ENCODE data around the gene FOXD4L6.
"Not testable (repeated sequence)": the region's sequence is repeated elsewhere in the genome, so short reads cannot be mapped to it uniquely, and the experiment has no call there.

Gene FOXD4L6

DNA sequence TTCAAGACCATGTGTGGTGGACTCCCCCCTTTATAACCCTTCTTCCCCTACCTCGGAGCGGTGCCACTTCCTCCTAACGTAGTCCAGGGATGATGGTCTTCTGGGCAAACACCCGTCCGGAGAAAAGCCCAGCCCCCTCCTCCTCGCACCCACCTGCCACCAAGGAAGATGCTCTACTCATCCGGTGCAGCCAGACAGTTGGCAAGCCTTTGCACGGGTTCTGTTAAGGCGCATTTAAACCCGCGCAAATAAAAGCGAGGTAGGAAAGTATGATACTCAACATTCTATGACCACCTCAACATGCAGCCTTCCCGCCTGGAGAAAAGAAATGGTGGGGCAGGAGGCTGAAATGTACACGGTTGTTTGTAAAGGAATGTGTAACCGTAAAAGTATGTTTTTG lies at the start of gene FOXD4L6:
Gene FOXD4L6, minus strand, starts transcription at position 101 of the 400 bp plus-strand sequence. CDS start 298 bp downstream, outside the sequence.
- H3K36me3 ChIP-seq (ENCODE audit: control insufficient read depth in 2 of 2, insufficient read depth in 1 of 2, low read length in 2 of 2); H3K9me3 ChIP-seq (ENCODE audit: control insufficient read depth, insufficient read depth, low read depth, low read length); POLR2A ChIA-PET; CTCF ChIA-PET; H3K4me1 ChIP-seq (ENCODE audit: control insufficient read depth, insufficient read depth, low read length); H3K27ac ChIP-seq (ENCODE audit: extremely low read depth, low read depth, low read length); H3K4me3 ChIP-seq (ENCODE audit: low read depth, low read length): not testable (repeated sequence)

DNA sequence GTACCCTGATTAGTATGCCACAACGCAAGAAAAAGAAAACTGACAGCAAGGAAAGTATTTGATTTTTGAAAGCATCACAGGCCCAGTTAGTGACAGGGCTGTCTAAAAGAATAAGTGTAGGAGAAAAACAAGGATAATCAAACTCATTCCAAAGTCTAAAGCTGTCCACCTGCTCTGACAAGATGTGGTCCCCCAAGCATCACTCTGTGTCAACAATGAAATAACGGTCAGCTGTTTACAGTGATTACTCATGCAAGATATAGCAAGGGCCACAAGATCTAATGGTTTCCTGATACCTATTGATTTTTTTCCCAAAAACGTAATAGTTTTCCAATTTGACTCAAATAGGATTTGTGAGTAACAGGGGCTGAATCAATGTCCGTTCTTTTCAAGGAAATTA lies 46.5 kb upstream of the FOXD4L6 start:
- CTCF ChIA-PET; H3K27ac ChIP-seq (ENCODE audit: extremely low read depth, low read depth, low read length); H3K4me1 ChIP-seq (ENCODE audit: control insufficient read depth, insufficient read depth, low read length); POLR2A ChIA-PET; H3K9me3 ChIP-seq (ENCODE audit: control insufficient read depth, insufficient read depth, low read depth, low read length); H3K36me3 ChIP-seq (ENCODE audit: control insufficient read depth in 2 of 2, insufficient read depth in 1 of 2, low read length in 2 of 2); H3K4me3 ChIP-seq (ENCODE audit: low read depth, low read length): not testable (repeated sequence)

DNA sequence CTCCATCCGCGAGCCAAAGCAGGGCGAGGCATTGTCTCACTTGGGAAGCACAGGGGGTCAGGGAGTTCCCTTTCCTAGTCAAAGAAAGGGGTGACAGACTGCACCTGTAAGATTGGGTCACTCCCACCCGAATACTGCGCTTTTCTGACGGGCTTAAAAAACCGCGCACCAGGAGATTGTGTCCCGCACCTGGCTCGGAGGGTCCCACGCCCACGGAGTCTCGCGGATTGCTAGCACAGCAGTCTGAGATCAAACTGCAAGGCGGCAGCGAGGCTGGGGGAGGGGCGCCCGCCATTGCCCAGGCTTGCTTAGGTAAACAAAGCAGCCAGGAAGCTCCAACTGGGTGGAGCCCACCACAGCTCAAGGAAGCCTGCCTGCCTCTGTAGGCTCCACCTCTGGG lies 21.6 kb upstream of the FOXD4L6 start:
- CTCF ChIA-PET, POLR2A ChIA-PET: not testable (repeated sequence)

DNA sequence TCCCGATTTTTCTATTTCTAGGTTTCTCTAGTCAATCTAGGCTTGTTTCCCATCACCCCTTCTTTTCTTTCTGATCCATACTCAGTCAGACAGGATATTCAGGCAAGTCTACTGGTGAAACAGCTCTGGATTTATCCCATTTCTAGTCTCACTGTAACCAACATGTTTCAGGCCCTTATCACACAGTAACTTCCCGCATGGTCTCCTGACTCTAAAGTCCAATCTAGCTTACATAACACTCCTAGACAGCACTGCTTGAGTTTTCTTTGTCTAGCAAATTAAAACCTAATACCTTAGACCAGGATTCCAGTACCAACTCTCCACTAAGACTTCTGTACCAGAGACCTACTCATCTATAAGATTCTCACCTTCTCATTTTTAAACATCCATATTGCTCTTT lies 13.4 kb upstream of the FOXD4L6 start:
- H3K36me3 ChIP-seq (ENCODE audit: control insufficient read depth in 2 of 2, insufficient read depth in 1 of 2, low read length in 2 of 2); H3K9me3 ChIP-seq (ENCODE audit: control insufficient read depth, insufficient read depth, low read depth, low read length); CTCF ChIA-PET; H3K27ac ChIP-seq (ENCODE audit: extremely low read depth, low read depth, low read length); POLR2A ChIA-PET; H3K4me3 ChIP-seq (ENCODE audit: low read depth, low read length); H3K4me1 ChIP-seq (ENCODE audit: control insufficient read depth, insufficient read depth, low read length): not testable (repeated sequence)

More for the DNA sequence above, 21.6 kb upstream of the FOXD4L6 start:
- H3K9me3 ChIP-seq (ENCODE audit: control insufficient read depth, insufficient read depth, low read depth, low read length); H3K36me3 ChIP-seq (ENCODE audit: control insufficient read depth in 2 of 2, insufficient read depth in 1 of 2, low read length in 2 of 2); H3K4me1 ChIP-seq (ENCODE audit: control insufficient read depth, insufficient read depth, low read length); H3K27ac ChIP-seq (ENCODE audit: extremely low read depth, low read depth, low read length); H3K4me3 ChIP-seq (ENCODE audit: low read depth, low read length): not testable (repeated sequence)

DNA sequence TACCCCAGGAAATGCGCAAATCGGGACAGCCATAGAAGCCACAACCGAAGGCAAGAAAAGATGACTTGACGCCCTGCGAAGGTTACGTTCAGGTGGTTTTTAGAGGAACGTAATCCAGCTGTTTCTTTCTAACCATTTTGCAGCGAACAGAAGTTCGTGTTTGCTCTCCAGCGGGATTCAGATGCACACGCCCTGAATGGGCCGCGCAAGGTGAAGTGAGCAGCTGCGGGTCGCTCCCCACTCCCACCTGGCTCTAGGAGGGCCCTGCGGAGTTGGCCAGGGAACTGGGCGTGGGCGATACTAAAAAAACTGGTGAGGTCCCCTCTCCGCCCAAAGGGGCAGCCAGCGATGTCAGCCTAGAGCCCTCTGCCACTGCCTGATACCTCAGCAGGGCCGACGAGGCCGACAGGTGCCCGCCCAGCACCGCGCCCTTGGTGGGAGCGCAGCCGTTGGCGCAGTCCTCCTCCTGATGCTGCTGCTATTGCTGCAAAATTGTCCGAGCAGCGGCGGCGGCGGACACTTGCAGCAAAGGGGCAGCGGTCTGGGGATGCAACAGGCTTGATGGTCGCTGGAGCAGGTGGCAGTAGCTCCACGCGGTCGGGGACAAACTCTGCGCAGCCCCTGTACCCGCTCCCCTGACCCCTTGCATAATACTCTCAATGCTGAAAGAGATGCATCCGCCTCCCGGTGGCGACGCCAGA lies 1.6 kb downstream of the FOXD4L6 start:
- H3K9me3 ChIP-seq (ENCODE audit: control insufficient read depth, insufficient read depth, low read depth, low read length); H3K4me3 ChIP-seq (ENCODE audit: low read depth, low read length); H3K27ac ChIP-seq (ENCODE audit: extremely low read depth, low read depth, low read length); H3K36me3 ChIP-seq (ENCODE audit: control insufficient read depth in 2 of 2, insufficient read depth in 1 of 2, low read length in 2 of 2); POLR2A ChIA-PET; CTCF ChIA-PET; H3K4me1 ChIP-seq (ENCODE audit: control insufficient read depth, insufficient read depth, low read length): not testable (repeated sequence)

DNA sequence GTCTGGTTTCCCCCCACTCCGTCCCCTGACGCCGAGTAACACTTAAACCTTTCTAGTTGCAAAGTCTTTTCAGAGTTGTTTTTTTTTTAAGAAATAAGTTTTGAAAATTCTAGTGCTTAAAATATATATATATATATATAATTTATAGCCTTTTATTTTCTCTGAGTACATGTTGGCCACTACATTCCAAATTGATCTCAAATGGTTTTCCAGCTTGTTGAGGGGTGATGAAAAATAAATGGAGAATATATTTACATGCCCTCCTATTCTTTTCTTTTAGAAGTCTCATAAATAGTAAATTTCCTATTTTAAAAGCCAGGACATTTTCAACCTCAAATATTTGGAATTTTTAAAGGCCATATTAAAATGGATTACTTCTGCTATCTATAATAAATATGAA lies 2.5 kb downstream of the FOXD4L6 start:
- H3K4me3 ChIP-seq (ENCODE audit: low read depth, low read length); H3K36me3 ChIP-seq (ENCODE audit: control insufficient read depth in 2 of 2, insufficient read depth in 1 of 2, low read length in 2 of 2); H3K4me1 ChIP-seq (ENCODE audit: control insufficient read depth, insufficient read depth, low read length); H3K9me3 ChIP-seq (ENCODE audit: control insufficient read depth, insufficient read depth, low read depth, low read length); H3K27ac ChIP-seq (ENCODE audit: extremely low read depth, low read depth, low read length); POLR2A ChIA-PET; CTCF ChIA-PET: not testable (repeated sequence)

DNA sequence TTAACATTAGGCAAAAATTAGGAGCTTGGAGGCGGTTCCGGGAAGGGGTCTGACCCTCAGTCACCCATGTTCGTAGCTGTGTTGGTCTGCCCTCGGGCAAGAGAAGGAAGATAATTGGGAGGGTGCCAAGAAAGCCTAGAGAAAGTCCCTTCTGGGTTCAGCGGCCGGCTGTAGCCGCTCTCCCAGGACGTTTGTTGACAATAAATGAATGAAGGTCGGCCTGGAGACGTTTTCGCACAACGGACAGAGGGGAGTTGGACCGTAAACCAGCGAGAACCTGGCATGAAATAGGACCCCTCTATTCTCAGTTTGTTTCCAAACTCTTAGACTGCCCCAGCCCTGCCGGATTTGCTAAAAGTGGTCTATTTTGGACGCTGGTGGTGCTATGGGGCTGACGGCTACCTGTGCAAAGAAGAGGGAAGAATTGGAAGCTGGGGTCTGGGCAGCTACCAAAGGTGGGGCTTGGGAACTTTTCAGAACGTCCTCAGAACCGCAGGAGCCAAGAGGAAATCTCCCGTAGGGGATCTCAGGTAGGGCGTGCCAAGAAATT lies 3.3 kb downstream of the FOXD4L6 start:
- H3K4me3 ChIP-seq (ENCODE audit: low read depth, low read length); H3K36me3 ChIP-seq (ENCODE audit: control insufficient read depth in 2 of 2, insufficient read depth in 1 of 2, low read length in 2 of 2); H3K27ac ChIP-seq (ENCODE audit: extremely low read depth, low read depth, low read length); H3K4me1 ChIP-seq (ENCODE audit: control insufficient read depth, insufficient read depth, low read length); POLR2A ChIA-PET; CTCF ChIA-PET; H3K9me3 ChIP-seq (ENCODE audit: control insufficient read depth, insufficient read depth, low read depth, low read length): not testable (repeated sequence)

DNA sequence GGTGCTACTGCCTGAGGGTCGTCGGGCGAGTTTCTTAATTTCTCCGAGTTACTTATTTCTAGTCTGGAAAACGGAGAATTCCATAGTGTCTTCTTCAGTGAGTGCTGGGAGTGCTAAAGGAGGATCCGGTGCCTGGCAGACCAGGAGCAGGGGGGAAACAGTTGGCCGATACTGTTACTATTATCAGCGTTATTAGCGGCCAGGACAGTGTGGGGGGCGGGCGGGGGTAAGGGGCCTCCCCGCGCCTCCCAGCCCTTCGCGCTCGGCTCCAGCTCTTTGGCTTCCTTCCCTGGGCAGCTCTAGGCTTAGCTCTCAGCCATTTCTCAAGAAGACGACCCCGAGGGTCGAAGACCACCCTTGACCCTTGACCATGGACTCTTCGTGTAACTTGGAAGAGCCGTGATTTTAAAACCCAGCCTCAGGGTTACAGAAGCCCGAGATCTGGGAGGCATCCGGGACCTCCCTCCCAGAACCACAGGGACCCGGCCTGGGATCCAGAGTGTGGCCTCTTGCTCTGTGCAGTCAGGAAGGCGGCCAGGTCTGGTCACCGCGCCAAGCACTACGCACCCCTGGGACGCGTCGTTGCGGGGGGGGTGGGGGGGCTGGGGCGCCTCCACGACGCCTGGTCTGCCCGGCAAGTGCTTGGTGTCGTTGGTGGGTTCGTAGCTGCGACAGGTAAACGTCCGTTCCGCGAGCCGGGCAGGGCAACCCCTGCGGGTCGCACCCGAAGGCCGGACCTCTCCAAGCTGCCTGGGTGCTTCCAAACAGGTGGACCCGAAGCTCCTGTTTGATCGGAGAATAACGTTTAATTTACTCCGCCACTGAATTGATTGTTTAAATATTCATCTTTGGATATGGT lies 4.0 kb downstream of the FOXD4L6 start:
- POLR2A ChIA-PET; H3K9me3 ChIP-seq (ENCODE audit: control insufficient read depth, insufficient read depth, low read depth, low read length); H3K27ac ChIP-seq (ENCODE audit: extremely low read depth, low read depth, low read length); H3K4me3 ChIP-seq (ENCODE audit: low read depth, low read length); H3K4me1 ChIP-seq (ENCODE audit: control insufficient read depth, insufficient read depth, low read length); CTCF ChIA-PET; H3K36me3 ChIP-seq (ENCODE audit: control insufficient read depth in 2 of 2, insufficient read depth in 1 of 2, low read length in 2 of 2): not testable (repeated sequence)

DNA sequence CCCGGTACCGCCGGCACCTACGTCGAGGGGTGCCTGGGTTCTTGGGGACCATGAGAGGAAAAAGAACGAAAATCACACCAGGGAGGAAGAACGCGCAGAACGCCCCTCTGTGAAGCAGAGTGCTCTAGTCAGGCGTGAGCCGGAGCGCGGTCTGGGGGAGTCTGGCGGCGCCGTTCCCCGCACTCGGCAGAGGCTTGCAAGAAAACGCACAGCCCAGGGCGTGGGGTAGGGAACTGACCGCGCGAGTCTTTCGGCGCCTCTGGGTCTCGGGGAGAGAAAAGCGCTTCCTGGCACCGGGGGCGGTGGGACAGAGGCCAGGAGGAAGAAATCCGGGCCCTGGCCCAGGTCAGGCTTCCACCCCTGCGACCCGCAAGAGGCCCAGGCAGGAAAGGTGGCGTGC lies 4.7 kb downstream of the FOXD4L6 start:
- POLR2A ChIA-PET; H3K9me3 ChIP-seq (ENCODE audit: control insufficient read depth, insufficient read depth, low read depth, low read length); H3K27ac ChIP-seq (ENCODE audit: extremely low read depth, low read depth, low read length); H3K36me3 ChIP-seq (ENCODE audit: control insufficient read depth in 2 of 2, insufficient read depth in 1 of 2, low read length in 2 of 2); CTCF ChIA-PET; H3K4me3 ChIP-seq (ENCODE audit: low read depth, low read length); H3K4me1 ChIP-seq (ENCODE audit: control insufficient read depth, insufficient read depth, low read length): not testable (repeated sequence)

DNA sequence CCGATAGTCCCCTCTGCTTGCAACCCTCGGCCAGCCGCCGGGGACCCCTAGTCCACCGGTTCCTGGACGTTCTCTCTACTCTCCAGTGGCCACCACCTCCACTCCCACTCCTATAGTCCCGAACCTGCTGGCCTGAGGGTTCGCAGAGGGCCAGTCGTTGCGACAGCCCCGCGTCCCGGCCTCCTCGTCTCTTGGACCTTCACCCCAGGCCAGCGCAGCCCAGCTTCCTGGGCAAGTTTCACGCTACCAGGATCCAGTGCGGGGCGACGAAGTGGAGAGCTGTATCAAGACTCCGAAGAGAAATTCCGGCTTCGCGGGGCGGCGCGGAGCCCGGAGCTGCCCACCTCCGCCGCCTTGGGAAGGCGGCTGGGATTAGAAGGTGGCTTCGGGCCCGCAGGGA lies 5.1 kb downstream of the FOXD4L6 start:
- H3K4me3 ChIP-seq (ENCODE audit: low read depth, low read length); CTCF ChIA-PET; POLR2A ChIA-PET; H3K27ac ChIP-seq (ENCODE audit: extremely low read depth, low read depth, low read length); H3K4me1 ChIP-seq (ENCODE audit: control insufficient read depth, insufficient read depth, low read length); H3K36me3 ChIP-seq (ENCODE audit: control insufficient read depth in 2 of 2, insufficient read depth in 1 of 2, low read length in 2 of 2); H3K9me3 ChIP-seq (ENCODE audit: control insufficient read depth, insufficient read depth, low read depth, low read length): not testable (repeated sequence)

DNA sequence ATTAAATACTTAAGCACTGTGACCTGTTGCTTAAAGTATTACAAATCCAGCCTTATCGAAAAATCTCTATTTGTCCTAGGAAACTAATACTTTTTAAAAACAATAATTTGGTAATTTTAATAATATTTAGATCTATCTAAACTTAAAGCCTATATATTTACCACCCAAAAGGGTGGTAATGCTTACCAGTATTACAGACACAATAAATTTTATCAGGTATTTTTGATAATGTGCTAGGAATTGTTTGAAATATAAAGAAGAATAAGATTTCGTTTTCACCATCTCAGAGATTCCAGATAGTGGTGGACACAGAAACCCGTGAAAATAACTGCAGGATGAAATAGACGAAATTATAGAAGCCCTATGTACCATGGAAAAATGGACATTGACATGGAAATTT lies 7.8 kb downstream of the FOXD4L6 start:
- H3K36me3 ChIP-seq (ENCODE audit: control insufficient read depth in 2 of 2, insufficient read depth in 1 of 2, low read length in 2 of 2); CTCF ChIA-PET; POLR2A ChIA-PET; H3K4me3 ChIP-seq (ENCODE audit: low read depth, low read length); H3K27ac ChIP-seq (ENCODE audit: extremely low read depth, low read depth, low read length); H3K9me3 ChIP-seq (ENCODE audit: control insufficient read depth, insufficient read depth, low read depth, low read length); H3K4me1 ChIP-seq (ENCODE audit: control insufficient read depth, insufficient read depth, low read length): not testable (repeated sequence)
